SK-N-SH (cell line): ENCODE results near the gene CLCN3. TPM values are rescaled to one million over a fixed set of nuclear protein-coding genes. Genes with fewer than 3 reads are reported as not detected.

Source experiments
- CTCF ChIA-PET: fragments of 300-600, 350-600 bp; formaldehyde crosslinking; extraction: SDS; loops from one replicate; lab custom pipeline; 2021; lab: Yijun Ruan, JAX
- POLR2A ChIA-PET: fragments of 350-600 bp; sonication (Branson Sonifier 250); formaldehyde crosslinking; extraction: SDS; loops from one replicate; lab custom pipeline; 2020; ENCODE audit warnings: antibody characterized with exemption, inconsistent platforms; lab: Yijun Ruan, JAX
- DNase-seq: peaks from one replicate; pipeline ENCODE4 v3.0.0; 2012
- H2AFZ ChIP-seq: fragments of 200-600 bp; sonication (generic); 2 replicates; pipeline ENCODE4 v1.8.1; 2016; ENCODE audit warnings: antibody characterized with exemption, mild to moderate bottlenecking, low read depth
- H3F3A ChIP-seq: fragments of 200-600 bp; sonication (generic); replicated peaks from 2 replicates; pipeline ENCODE3; 2016; ENCODE audit warnings: antibody characterized with exemption, mild to moderate bottlenecking; ENCODE audit not compliant: insufficient read depth
- H3K27ac ChIP-seq, 2 experiments: fragments of 200-500 bp in 1 of 2; fragments of 200-600 bp in 1 of 2; sonication (Bioruptor generic) in 1 of 2; sonication (generic), shearing (Covaris generic) in 1 of 2; 2 replicates each; pipeline versions ENCODE4 v1.5.1 to v1.6.1; 2014 to 2016; ENCODE audit warnings: low read depth in 2 of 2, inconsistent platforms in 1 of 2, low read length in 1 of 2, mild to moderate bottlenecking in 1 of 2, mixed read lengths in 1 of 2
- H3K27me3 ChIP-seq: fragments of 200-600 bp; sonication (generic), shearing (Covaris generic); 2 replicates; pipeline ENCODE4 v1.6.1; 2016; ENCODE audit warnings: mixed run types; ENCODE audit not compliant: insufficient read depth
- H3K36me3 ChIP-seq, 2 experiments: fragments of 200-500 bp in 1 of 2; fragments of 200-600 bp in 1 of 2; sonication (Bioruptor generic) in 1 of 2; sonication (generic) in 1 of 2; replicated peaks in 1 of 2; 2 replicates each; pipeline versions ENCODE3 to v1.5.1; 2014 to 2016; ENCODE audit warnings: low read length in 1 of 2, mild to moderate bottlenecking in 1 of 2; ENCODE audit not compliant: insufficient read depth in 2 of 2, control insufficient read depth in 1 of 2
- H3K4me1 ChIP-seq, 2 experiments: fragments of 200-500 bp in 1 of 2; fragments of 200-600 bp in 1 of 2; sonication (Bioruptor generic) in 1 of 2; sonication (generic), shearing (Covaris generic) in 1 of 2; 2 replicates each; pipeline versions ENCODE4 v1.5.1 to v1.6.1; 2014 to 2016; ENCODE audit warnings: low read depth in 1 of 2, low read length in 1 of 2, mixed run types in 1 of 2; ENCODE audit not compliant: insufficient read depth in 2 of 2, control insufficient read depth in 1 of 2
- H3K4me2 ChIP-seq: fragments of 200-600 bp; sonication (generic), shearing (Covaris generic); 2 replicates; pipeline ENCODE4 v1.6.1; 2017; ENCODE audit warnings: mixed run types
- H3K4me3 ChIP-seq, 2 experiments: fragments of 200-500 bp in 1 of 2; fragments of 200-600 bp in 1 of 2; sonication (Bioruptor generic) in 1 of 2; sonication (generic), shearing (Covaris generic) in 1 of 2; 2 replicates each; pipeline versions ENCODE4 v1.5.1 to v1.8.1; 2014 to 2016; ENCODE audit warnings: low read depth in 2 of 2, inconsistent platforms in 1 of 2, low read length in 1 of 2, mild to moderate bottlenecking in 1 of 2, mixed read lengths in 1 of 2, moderate library complexity in 1 of 2
- H3K79me2 ChIP-seq: fragments of 200-600 bp; sonication (generic); 2 replicates; pipeline ENCODE4 v1.8.1; 2017; ENCODE audit warnings: mild to moderate bottlenecking; ENCODE audit not compliant: insufficient read depth
- H3K9ac ChIP-seq: fragments of 200-600 bp; sonication (generic); 2 replicates; pipeline ENCODE4 v1.6.1; 2017; ENCODE audit warnings: mixed run types
- H3K9me2 ChIP-seq: fragments of 200-600 bp; sonication (generic); 2 replicates; pipeline ENCODE4 v1.6.1; 2017; ENCODE audit warnings: mixed run types
- H3K9me3 ChIP-seq: fragments of 200-600 bp; sonication (generic); 2 replicates; pipeline ENCODE4 v1.6.1; 2017; ENCODE audit warnings: mixed run types, mild to moderate bottlenecking, moderate library complexity
- H4K20me1 ChIP-seq: fragments of 200-600 bp; sonication (generic); 2 replicates; pipeline ENCODE4 v1.6.1; 2017; ENCODE audit warnings: mild to moderate bottlenecking, mixed run types; ENCODE audit not compliant: insufficient read depth
- CHD2 ChIP-seq: fragments of 150-350 bp; IDR thresholded peaks from 2 replicates; pipeline ENCODE4 v1.6.1; 2018; ENCODE audit warnings: low read length; ENCODE audit not compliant: partially characterized antibody
- ELF1 ChIP-seq: IDR thresholded peaks from 2 replicates; pipeline ENCODE4 v1.4.0; 2012
- EZH2phosphoT487 ChIP-seq: fragments of 200-600 bp; sonication (generic); IDR thresholded peaks from 2 replicates; pipeline ENCODE4 v1.6.1; 2017; ENCODE audit warnings: low read depth, mixed run types, mild to moderate bottlenecking, antibody characterized with exemption, moderate library complexity, borderline replicate concordance
- FOSL2 ChIP-seq: IDR thresholded peaks from 2 replicates; pipeline ENCODE4 v1.4.0; 2012; ENCODE audit warnings: low read depth, mild to moderate bottlenecking, moderate library complexity, borderline replicate concordance
- FOXJ3 ChIP-seq: sonication (generic); formaldehyde crosslinking; IDR thresholded peaks from 2 replicates; pipeline ENCODE4 v1.5.1; 2020; ENCODE audit warnings: mild to moderate bottlenecking, missing genetic modification reagents
- FOXM1 ChIP-seq: IDR thresholded peaks from 2 replicates; pipeline ENCODE4 v1.4.0; 2012; ENCODE audit warnings: low read depth, mild to moderate bottlenecking
- GABPA ChIP-seq: IDR thresholded peaks from 2 replicates; pipeline ENCODE4 v1.4.0; 2012; ENCODE audit warnings: low read depth, mild to moderate bottlenecking
- GATA2 ChIP-seq: sonication (generic); formaldehyde crosslinking; IDR thresholded peaks from 2 replicates; pipeline ENCODE4 v1.5.0; 2020; ENCODE audit warnings: mild to moderate bottlenecking, missing genetic modification reagents
- IRF3 ChIP-seq: fragments of 150-350 bp; IDR thresholded peaks from 2 replicates; pipeline ENCODE4 v1.6.1; 2016; ENCODE audit warnings: mild to moderate bottlenecking, low read depth, low read length
- JUND ChIP-seq: IDR thresholded peaks from 2 replicates; pipeline ENCODE4 v1.4.0; 2012
- MAX ChIP-seq: IDR thresholded peaks from 2 replicates; pipeline ENCODE4 v1.4.0; 2012; ENCODE audit warnings: low read depth
- MEF2A ChIP-seq: IDR thresholded peaks from 2 replicates; pipeline ENCODE4 v1.4.0; 2012; ENCODE audit warnings: low read depth, borderline replicate concordance
- MXI1 ChIP-seq: IDR thresholded peaks from 2 replicates; pipeline ENCODE4 v1.6.1; 2012; ENCODE audit warnings: mild to moderate bottlenecking, low read depth, low read length, improper control_type of control experiment
- NFIC ChIP-seq: IDR thresholded peaks from 2 replicates; pipeline ENCODE4 v1.4.0; 2012; ENCODE audit warnings: borderline replicate concordance
- NRF1 ChIP-seq: IDR thresholded peaks from 2 replicates; pipeline ENCODE4 v1.6.1; 2012; ENCODE audit warnings: low read depth, mild to moderate bottlenecking, low read length
- RCOR1 ChIP-seq: fragments of 150-350 bp; IDR thresholded peaks from 2 replicates; pipeline ENCODE4 v1.6.1; 2017; ENCODE audit warnings: antibody characterized with exemption, low read length
- RFX5 ChIP-seq: IDR thresholded peaks from 2 replicates; pipeline ENCODE4 v1.6.1; 2012; ENCODE audit warnings: mild to moderate bottlenecking, improper control_type of control experiment, low read length
- RXRA ChIP-seq: IDR thresholded peaks from 2 replicates; pipeline ENCODE4 v1.4.0; 2012; ENCODE audit warnings: low read depth, mild to moderate bottlenecking, borderline replicate concordance
- SIN3A ChIP-seq: IDR thresholded peaks from 2 replicates; pipeline ENCODE4 v1.6.1; 2012; ENCODE audit warnings: low read depth, mild to moderate bottlenecking, low read length, moderate library complexity, borderline replicate concordance
- SMC3 ChIP-seq: IDR thresholded peaks from 2 replicates; pipeline ENCODE4 v1.6.1; 2012; ENCODE audit warnings: low read depth, low read length, improper control_type of control experiment
- TAF1 ChIP-seq: IDR thresholded peaks from 2 replicates; pipeline ENCODE4 v1.6.1; 2012; ENCODE audit warnings: low read depth, mild to moderate bottlenecking, low read length, moderate library complexity, borderline replicate concordance
- TEAD4 ChIP-seq: IDR thresholded peaks from 2 replicates; pipeline ENCODE4 v1.4.0; 2012; ENCODE audit warnings: mild to moderate bottlenecking, borderline replicate concordance; ENCODE audit not compliant: insufficient read depth
- USF1 ChIP-seq: IDR thresholded peaks from 2 replicates; pipeline ENCODE4 v1.4.0; 2012; ENCODE audit warnings: low read depth, borderline replicate concordance
- USF2 ChIP-seq: fragments of 150-350 bp; IDR thresholded peaks from 2 replicates; pipeline ENCODE4 v1.6.1; 2017; ENCODE audit warnings: antibody characterized with exemption, low read length, low read depth, borderline replicate concordance
- YY1 ChIP-seq: IDR thresholded peaks from 2 replicates; pipeline ENCODE4 v1.4.0; 2012; ENCODE audit warnings: low read depth, mild to moderate bottlenecking
- WGBS: methylation state at CpG from one replicate; pipeline ENCODE4 v1.1.6; 2017; ENCODE audit warnings: low lambda C conversion rate; 5-methylcytosine and 5-hydroxymethylcytosine counted together
- polyA plus RNA-seq, 3 experiments: library from polyadenylated mRNA; depleted of rRNA; stranded (reverse); fragments of >200 nt; gene quantifications; 2 replicates each; pipeline ENCODE4 v1.2.3, GENCODE V29; 2012
- TF ChIP-seq, protein P1 (sequence below): IDR thresholded peaks from 2 replicates; pipeline ENCODE4 v1.4.0; 2012; ENCODE audit warnings: low read depth, borderline replicate concordance

The CLCN3 gene
- polyA plus RNA-seq, 1 of the 3 experiments (the other 2 are of a cell fraction): 11.8 TPM

- Histone ChIP-seq H3K9me3 (no peaks in the 10 kb centered on the region; the same call in 1 of the 2 replicates), H3F3A (peaks cover 40% of the 10 kb centered on the region), H3K9ac (peak overlapping the region; percentile 48; the same call in 1 of the 2 replicates), H2AFZ (no peak overlapping the region), H3K79me2 (peaks cover 67% of the 10 kb centered on the region), H3K27ac (peak overlapping the region; percentile 77 to 89), H3K36me3 (peaks cover 0 to 11% of the 10 kb centered on the region in 2 experiments), H3K4me3 (peak overlapping the region in 1 of 2 experiments; percentile 21; a peak in 2 of 4 replicates), H3K27me3 (no peaks in the 10 kb centered on the region), H3K4me2 (peak overlapping the region; percentile 64; the same call in 1 of the 2 replicates), H4K20me1 (no peaks in the 10 kb centered on the region; the same call in 1 of the 2 replicates), H3K4me1 (peaks cover 26 to 28% of the 10 kb centered on the region in 2 experiments; a peak in 3 of 4 replicates), H3K9me2 (no peaks in the 10 kb centered on the region)
- peak; percentile 21 for DNase-seq
- ChIA-PET POLR2A (no interaction called here), CTCF (interaction anchor here (0.8 to 5.1 kb wide), 3 partner anchors 46 to 383 kb away, joined by 3 to 19 read pairs (median 3); partner anchors contain the start of gene NEK1)
- WGBS: 9% methylated on average over 4 of the region's 4 CpGs
- TF ChIP-seq JUND: peak; percentile 81
- peak; percentile 28; the same call in 1 of the 2 replicates for TF ChIP-seq MXI1
- 0 out of 2 replicates have a peak, but pooled peaks have one; percentile 46 for TF ChIP-seq FOXJ3 (CRISPR knock-in tag)
- TF ChIP-seq SIN3A: no peak
- TF ChIP-seq NRF1: no peak
- TF ChIP-seq, protein P1, sequence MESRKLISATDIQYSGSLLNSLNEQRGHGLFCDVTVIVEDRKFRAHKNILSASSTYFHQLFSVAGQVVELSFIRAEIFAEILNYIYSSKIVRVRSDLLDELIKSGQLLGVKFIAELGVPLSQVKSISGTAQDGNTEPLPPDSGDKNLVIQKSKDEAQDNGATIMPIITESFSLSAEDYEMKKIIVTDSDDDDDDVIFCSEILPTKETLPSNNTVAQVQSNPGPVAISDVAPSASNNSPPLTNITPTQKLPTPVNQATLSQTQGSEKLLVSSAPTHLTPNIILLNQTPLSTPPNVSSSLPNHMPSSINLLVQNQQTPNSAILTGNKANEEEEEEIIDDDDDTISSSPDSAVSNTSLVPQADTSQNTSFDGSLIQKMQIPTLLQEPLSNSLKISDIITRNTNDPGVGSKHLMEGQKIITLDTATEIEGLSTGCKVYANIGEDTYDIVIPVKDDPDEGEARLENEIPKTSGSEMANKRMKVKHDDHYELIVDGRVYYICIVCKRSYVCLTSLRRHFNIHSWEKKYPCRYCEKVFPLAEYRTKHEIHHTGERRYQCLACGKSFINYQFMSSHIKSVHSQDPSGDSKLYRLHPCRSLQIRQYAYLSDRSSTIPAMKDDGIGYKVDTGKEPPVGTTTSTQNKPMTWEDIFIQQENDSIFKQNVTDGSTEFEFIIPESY: peak; percentile 27; the same call in 1 of the 2 replicates
- TF ChIP-seq EZH2phosphoT487: no peak
- TF ChIP-seq FOSL2: peak; percentile 22; the same call in 1 of the 2 replicates
- peak; percentile 13; the same call in 1 of the 2 replicates for TF ChIP-seq RXRA
- no peak for TF ChIP-seq TAF1
- TF ChIP-seq YY1: no peak
- TF ChIP-seq FOXM1: 0 out of 2 replicates have a peak, but pooled peaks have one; percentile 43
- TF ChIP-seq NFIC: peak; percentile 87
- TF ChIP-seq TEAD4: peak; percentile 56; the same call in 1 of the 2 replicates
- TF ChIP-seq IRF3: no peak
- no peak for TF ChIP-seq USF1
- TF ChIP-seq SMC3: no peak
- peak; percentile 87 for TF ChIP-seq GATA2
- TF ChIP-seq MEF2A: peak; percentile 96
- TF ChIP-seq CHD2: peak; percentile 69
- TF ChIP-seq GABPA: no peak
- TF ChIP-seq RFX5: peak; percentile 20; the same call in 1 of the 2 replicates
- TF ChIP-seq USF2: no peak
- 0 out of 2 replicates have a peak, but pooled peaks have one; percentile 39 for TF ChIP-seq MAX
- peak; percentile 94 for TF ChIP-seq RCOR1
- TF ChIP-seq ELF1: no peak
These were observed 44.2 kb downstream of the CLCN3 start for GRCh38 chr4:169664615-169665014.
